ENCODE data around the gene SERF2.
A peak's percentile ranks its signal among the peaks of the same experiment; 100 is the strongest.

Gene SERF2

GRCh38 chr15:43792761-43793476, 799 bp downstream of the SERF2 start:
- H3K27me3 ChIP-seq (replicated peaks in 2 of 5; ENCODE audit: control insufficient read depth in 4 of 5, insufficient read depth in 5 of 5, low read length in 4 of 5), result no peaks in the 10 kb centered on the region
- ChIA-PET POLR2A (interaction anchor here (0.9 to 1.6 kb wide), 2 partner anchors 16 to 22 kb away, joined by 4 to 5 read pairs; partner anchors contain the start of gene ELL3), CTCF (interaction anchor here (0.6 to 6.3 kb wide), 5 partner anchors 9 to 1143 kb away, joined by 3 to 37 read pairs (median 5); partner anchors contain the start of gene ELL3)
- peak overlapping the region; percentile 97 to 99 for H3K27ac ChIP-seq (ENCODE audit: insufficient read depth in 1 of 2, low read depth in 1 of 2, low read length in 2 of 2, poor library complexity in 1 of 2, severe bottlenecking in 2 of 2)
- no peak for DNase-seq
- peak overlapping the region; percentile 78 to 100 (median 98) for H3K4me3 ChIP-seq (ENCODE audit: control insufficient read depth in 1 of 7, extremely low read depth in 1 of 7, insufficient read depth in 4 of 7, low read depth in 2 of 7, low read length in 6 of 7)
- H3K9me3 ChIP-seq (ENCODE audit: control extremely low read depth in 1 of 5, control insufficient read depth in 4 of 5, insufficient read depth in 2 of 5, low read depth in 1 of 5, low read length in 4 of 5), result no peaks in the 10 kb centered on the region
- H3K4me1 ChIP-seq (ENCODE audit: control extremely low read depth in 1 of 4, control insufficient read depth in 4 of 4, insufficient read depth in 4 of 4, low read length in 3 of 4), result peaks cover 3 to 26% (median 13%) of the 10 kb centered on the region in 4 experiments
- 7% methylated on average over 32 of the region's 33 CpGs for WGBS (ENCODE audit: insufficient coverage)
- H3K36me3 ChIP-seq (ENCODE audit: control insufficient read depth in 4 of 4, insufficient read depth in 4 of 4, low read length in 3 of 4), result peaks cover 12 to 46% (median 40%) of the 10 kb centered on the region in 4 experiments

DNA sequence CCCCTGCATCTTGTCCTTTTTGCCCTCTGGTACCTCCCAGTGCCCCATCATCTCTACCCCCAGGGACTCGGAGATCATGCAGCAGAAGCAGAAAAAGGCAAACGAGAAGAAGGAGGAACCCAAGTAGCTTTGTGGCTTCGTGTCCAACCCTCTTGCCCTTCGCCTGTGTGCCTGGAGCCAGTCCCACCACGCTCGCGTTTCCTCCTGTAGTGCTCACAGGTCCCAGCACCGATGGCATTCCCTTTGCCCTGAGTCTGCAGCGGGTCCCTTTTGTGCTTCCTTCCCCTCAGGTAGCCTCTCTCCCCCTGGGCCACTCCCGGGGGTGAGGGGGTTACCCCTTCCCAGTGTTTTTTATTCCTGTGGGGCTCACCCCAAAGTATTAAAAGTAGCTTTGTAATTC, 1.5 kb downstream of the SERF2 start:
- WGBS (ENCODE audit: insufficient coverage), result 91% methylated on average over 10 of the region's 10 CpGs
- ChIA-PET POLR2A (interaction anchor here (0.9 kb wide), 1 partner anchor 17 kb away, joined by 5 read pairs; no protein-coding TSS in a partner anchor), CTCF (interaction anchor here (0.6 to 6.3 kb wide), 5 partner anchors 9 to 1144 kb away, joined by 3 to 37 read pairs (median 5); partner anchors contain the start of gene ELL3)
- no peak for DNase-seq
- H3K27ac ChIP-seq (ENCODE audit: insufficient read depth in 1 of 2, low read depth in 1 of 2, low read length in 2 of 2, poor library complexity in 1 of 2, severe bottlenecking in 2 of 2), result peak overlapping the region in 1 of 2 experiments; percentile 12
- peak overlapping the region in 6 of 7 experiments; percentile 96 to 100 (median 98) for H3K4me3 ChIP-seq (ENCODE audit: control insufficient read depth in 1 of 7, extremely low read depth in 1 of 7, insufficient read depth in 4 of 7, low read depth in 2 of 7, low read length in 6 of 7)
- peaks cover 3 to 26% (median 13%) of the 10 kb centered on the region in 4 experiments for H3K4me1 ChIP-seq (ENCODE audit: control extremely low read depth in 1 of 4, control insufficient read depth in 4 of 4, insufficient read depth in 4 of 4, low read length in 3 of 4)
- H3K27me3 ChIP-seq (replicated peaks in 2 of 5; ENCODE audit: control insufficient read depth in 4 of 5, insufficient read depth in 5 of 5, low read length in 4 of 5), result no peaks in the 10 kb centered on the region
- peaks cover 13 to 50% (median 42%) of the 10 kb centered on the region in 4 experiments for H3K36me3 ChIP-seq (ENCODE audit: control insufficient read depth in 4 of 4, insufficient read depth in 4 of 4, low read length in 3 of 4)
- no peaks in the 10 kb centered on the region for H3K9me3 ChIP-seq (ENCODE audit: control extremely low read depth in 1 of 5, control insufficient read depth in 4 of 5, insufficient read depth in 2 of 5, low read depth in 1 of 5, low read length in 4 of 5)

DNA sequence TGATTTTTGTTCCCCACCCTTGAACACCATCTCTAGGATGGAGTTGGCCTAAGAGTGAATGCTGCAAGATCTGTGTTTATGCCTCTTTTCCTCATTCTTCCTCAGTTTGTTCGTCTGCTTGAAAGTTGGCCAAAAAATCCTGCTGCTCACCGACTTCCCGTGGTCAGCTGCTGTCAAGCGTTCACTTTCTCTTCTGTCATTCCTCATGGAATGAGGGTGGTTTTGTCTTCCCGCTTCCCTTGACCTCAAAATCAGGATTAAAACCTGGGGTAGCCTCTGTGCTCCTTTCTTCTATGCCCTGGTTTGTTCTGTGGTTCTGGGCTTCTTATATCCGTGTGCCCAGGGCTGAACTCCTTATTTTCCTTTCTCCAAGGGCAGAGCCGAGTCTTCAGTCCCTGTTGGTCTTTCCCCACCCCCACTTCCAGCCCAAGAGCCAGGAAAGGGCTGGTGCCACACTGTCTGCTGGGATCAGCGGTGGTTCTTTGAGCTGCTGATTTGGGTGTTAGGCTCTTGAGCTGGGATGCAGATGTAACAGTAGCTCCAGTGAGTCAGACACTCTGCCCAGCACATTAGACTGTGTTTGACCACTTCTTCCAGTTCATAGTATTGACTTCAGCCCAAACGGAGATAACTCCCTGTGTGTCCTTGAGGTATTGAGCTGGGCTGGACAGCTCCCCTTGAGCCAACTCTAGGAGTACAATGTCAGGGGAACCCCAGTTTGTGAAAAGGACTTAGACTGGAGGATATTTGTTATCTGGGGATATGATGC, 2.3 kb downstream of the SERF2 start:
- Histone ChIP-seq H3K9me3 (ENCODE audit: control extremely low read depth in 1 of 5, control insufficient read depth in 4 of 5, insufficient read depth in 2 of 5, low read depth in 1 of 5, low read length in 4 of 5) (no peaks in the 10 kb centered on the region), H3K4me3 (ENCODE audit: control insufficient read depth in 1 of 7, extremely low read depth in 1 of 7, insufficient read depth in 4 of 7, low read depth in 2 of 7, low read length in 6 of 7) (peak overlapping the region in 1 of 7 experiments; percentile 99), H3K36me3 (ENCODE audit: control insufficient read depth in 4 of 4, insufficient read depth in 4 of 4, low read length in 3 of 4) (peaks cover 17 to 58% (median 48%) of the 10 kb centered on the region in 4 experiments), H3K4me1 (ENCODE audit: control extremely low read depth in 1 of 4, control insufficient read depth in 4 of 4, insufficient read depth in 4 of 4, low read length in 3 of 4) (peaks cover 3 to 26% (median 14%) of the 10 kb centered on the region in 4 experiments), H3K27me3 (replicated peaks in 2 of 5; ENCODE audit: control insufficient read depth in 4 of 5, insufficient read depth in 5 of 5, low read length in 4 of 5) (no peaks in the 10 kb centered on the region), H3K27ac (ENCODE audit: insufficient read depth in 1 of 2, low read depth in 1 of 2, low read length in 2 of 2, poor library complexity in 1 of 2, severe bottlenecking in 2 of 2) (no peak overlapping the region)
- WGBS (ENCODE audit: insufficient coverage), result 98% methylated on average over 8 of the region's 9 CpGs
- POLR2A ChIA-PET, result interaction anchor here (0.9 to 1.3 kb wide), 2 partner anchors 16 to 30 kb away, joined by 3 to 5 read pairs; partner anchors contain the start of gene MFAP1
- CTCF ChIA-PET, result interaction anchor here (1.3 to 6.3 kb wide), 3 partner anchors 10 to 17 kb away, joined by 5 to 37 read pairs (median 6); partner anchors contain the start of gene ELL3
- no peak for DNase-seq

- Histone ChIP-seq H3K4me3 (ENCODE audit: control insufficient read depth in 1 of 7, extremely low read depth in 1 of 7, insufficient read depth in 4 of 7, low read depth in 2 of 7, low read length in 6 of 7) (no peak overlapping the region), H3K36me3 (ENCODE audit: control insufficient read depth in 4 of 4, insufficient read depth in 4 of 4, low read length in 3 of 4) (peaks cover 17 to 64% (median 54%) of the 10 kb centered on the region in 4 experiments), H3K27ac (ENCODE audit: insufficient read depth in 1 of 2, low read depth in 1 of 2, low read length in 2 of 2, poor library complexity in 1 of 2, severe bottlenecking in 2 of 2) (no peak overlapping the region), H3K9me3 (ENCODE audit: control extremely low read depth in 1 of 5, control insufficient read depth in 4 of 5, insufficient read depth in 2 of 5, low read depth in 1 of 5, low read length in 4 of 5) (no peaks in the 10 kb centered on the region), H3K27me3 (replicated peaks in 2 of 5; ENCODE audit: control insufficient read depth in 4 of 5, insufficient read depth in 5 of 5, low read length in 4 of 5) (no peaks in the 10 kb centered on the region), H3K4me1 (ENCODE audit: control extremely low read depth in 1 of 4, control insufficient read depth in 4 of 4, insufficient read depth in 4 of 4, low read length in 3 of 4) (peaks cover 3 to 30% (median 19%) of the 10 kb centered on the region in 4 experiments)
- DNase-seq, result no peak
- WGBS (ENCODE audit: insufficient coverage), result 100% methylated on average over 1 of the region's 2 CpGs
- ChIA-PET POLR2A (interaction anchor here (1.3 kb wide), 1 partner anchor 29 kb away, joined by 3 read pairs; the partner anchor contains the start of gene MFAP1), CTCF (interaction anchor here (1.3 to 1.7 kb wide), 3 partner anchors 9 to 18 kb away, joined by 5 to 6 read pairs (median 6); partner anchors contain the start of gene ELL3)
Observed at GRCh38 chr15:43795197-43795596, 3.1 kb downstream of the SERF2 start.

- POLR2A ChIA-PET, result interaction anchor here (1.3 kb wide), 1 partner anchor 28 kb away, joined by 3 read pairs; the partner anchor contains the start of gene MFAP1
- Histone ChIP-seq H3K36me3 (ENCODE audit: control insufficient read depth in 4 of 4, insufficient read depth in 4 of 4, low read length in 3 of 4) (peaks cover 17 to 64% (median 54%) of the 10 kb centered on the region in 4 experiments), H3K4me3 (ENCODE audit: control insufficient read depth in 1 of 7, extremely low read depth in 1 of 7, insufficient read depth in 4 of 7, low read depth in 2 of 7, low read length in 6 of 7) (no peak overlapping the region), H3K4me1 (ENCODE audit: control extremely low read depth in 1 of 4, control insufficient read depth in 4 of 4, insufficient read depth in 4 of 4, low read length in 3 of 4) (peaks cover 5 to 34% (median 21%) of the 10 kb centered on the region in 4 experiments), H3K27ac (ENCODE audit: insufficient read depth in 1 of 2, low read depth in 1 of 2, low read length in 2 of 2, poor library complexity in 1 of 2, severe bottlenecking in 2 of 2) (peak overlapping the region in 1 of 2 experiments; percentile 9), H3K27me3 (replicated peaks in 2 of 5; ENCODE audit: control insufficient read depth in 4 of 5, insufficient read depth in 5 of 5, low read length in 4 of 5) (no peaks in the 10 kb centered on the region), H3K9me3 (ENCODE audit: control extremely low read depth in 1 of 5, control insufficient read depth in 4 of 5, insufficient read depth in 2 of 5, low read depth in 1 of 5, low read length in 4 of 5) (no peaks in the 10 kb centered on the region)
- CTCF ChIA-PET, result interaction anchor here (0.7 to 1.7 kb wide), 4 partner anchors 9 to 29 kb away, joined by 3 to 6 read pairs (median 5); partner anchors contain the start of genes ELL3 and MFAP1
- no peak for DNase-seq
Observed at GRCh38 chr15:43795997-43796396, 3.9 kb downstream of the SERF2 start.

- POLR2A ChIA-PET, result no interaction called here
Observed at GRCh38 chr15:43796566-43796965, 4.4 kb downstream of the SERF2 start.

More at GRCh38 chr15:43796566-43796965, 4.4 kb downstream of the SERF2 start:
- H3K27ac ChIP-seq (ENCODE audit: insufficient read depth in 1 of 2, low read depth in 1 of 2, low read length in 2 of 2, poor library complexity in 1 of 2, severe bottlenecking in 2 of 2), result peak overlapping the region in 1 of 2 experiments; percentile 9
- H3K4me1 ChIP-seq (ENCODE audit: control extremely low read depth in 1 of 4, control insufficient read depth in 4 of 4, insufficient read depth in 4 of 4, low read length in 3 of 4), result peaks cover 11 to 37% (median 25%) of the 10 kb centered on the region in 4 experiments
- 100% methylated on average over 2 of the region's 3 CpGs for WGBS (ENCODE audit: insufficient coverage)
- CTCF ChIA-PET, result interaction anchor here (0.7 to 1.6 kb wide), 4 partner anchors 12 to 28 kb away, joined by 3 to 6 read pairs (median 4); partner anchors contain the start of genes ELL3 and MFAP1
- no peak overlapping the region for H3K4me3 ChIP-seq (ENCODE audit: control insufficient read depth in 1 of 7, extremely low read depth in 1 of 7, insufficient read depth in 4 of 7, low read depth in 2 of 7, low read length in 6 of 7)
- DNase-seq, result no peak
- H3K36me3 ChIP-seq (ENCODE audit: control insufficient read depth in 4 of 4, insufficient read depth in 4 of 4, low read length in 3 of 4), result peaks cover 17 to 67% (median 54%) of the 10 kb centered on the region in 4 experiments
- no peaks in the 10 kb centered on the region for H3K27me3 ChIP-seq (replicated peaks in 2 of 5; ENCODE audit: control insufficient read depth in 4 of 5, insufficient read depth in 5 of 5, low read length in 4 of 5)
- no peaks in the 10 kb centered on the region for H3K9me3 ChIP-seq (ENCODE audit: control extremely low read depth in 1 of 5, control insufficient read depth in 4 of 5, insufficient read depth in 2 of 5, low read depth in 1 of 5, low read length in 4 of 5)
